Glomerular endothelial cell (primary cell): ENCODE measurements around the gene SNRPA1. TPM values are rescaled to one million over a fixed set of nuclear protein-coding genes. Genes with fewer than 3 reads are reported as not detected.
"Not testable (repeated sequence)": the region's sequence is repeated elsewhere in the genome, so short reads cannot be mapped to it uniquely, and the experiment has no call there.

Experiments used
- DNase-seq: peaks from one replicate; pipeline ENCODE4 v3.0.0-alpha.2; 2011; ENCODE audit warnings: low read depth, low spot score; ENCODE audit errors: extremely low read depth
- total RNA-seq: library from RNA; depleted of rRNA; stranded (reverse); fragments of >200 nt; gene quantifications from 2 replicates; pipeline ENCODE4 v1.2.3, GENCODE V29; 2015

The SNRPA1 gene
- 33.6 and 46.3 TPM in 2 replicates for total RNA-seq

GRCh38 chr15:101294731-101295606 is at the start of gene SNRPA1:
Gene SNRPA1 (minus strand): TSS chr15:101295248. CDS start chr15:101295178, 70 bp downstream.
- no peak for DNase-seq

- no peak for DNase-seq
Measured at GRCh38 chr15:101342056-101342455, 47.0 kb upstream of the SNRPA1 start.

- DNase-seq = no peak
Measured at GRCh38 chr15:101338502-101339057, 43.5 kb upstream of the SNRPA1 start.

- no peak for DNase-seq
Measured at GRCh38 chr15:101337976-101338375, 42.9 kb upstream of the SNRPA1 start.

GRCh38 chr15:101333907-101334789 is 39.1 kb upstream of the SNRPA1 start:
- not testable (repeated sequence) for DNase-seq

- no peak for DNase-seq
Measured at GRCh38 chr15:101332061-101332467, 37.0 kb upstream of the SNRPA1 start.

GRCh38 chr15:101329867-101330380 is 34.9 kb upstream of the SNRPA1 start:
- DNase-seq = no peak

GRCh38 chr15:101329309-101329863 is 34.3 kb upstream of the SNRPA1 start:
- DNase-seq = no peak

GRCh38 chr15:101328001-101328400 is 33.0 kb upstream of the SNRPA1 start:
- no peak for DNase-seq

- DNase-seq = no peak
Measured at GRCh38 chr15:101327147-101327740, 32.2 kb upstream of the SNRPA1 start.

GRCh38 chr15:101326462-101327146 is 31.6 kb upstream of the SNRPA1 start:
- no peak for DNase-seq

- no peak for DNase-seq
Measured at GRCh38 chr15:101326026-101326315, 30.9 kb upstream of the SNRPA1 start.

GRCh38 chr15:101325263-101326025 is 30.4 kb upstream of the SNRPA1 start:
- no peak for DNase-seq

GRCh38 chr15:101324524-101325177 is 29.6 kb upstream of the SNRPA1 start:
- DNase-seq = no peak

GRCh38 chr15:101323793-101324523 is 28.9 kb upstream of the SNRPA1 start:
- DNase-seq = no peak

- no peak for DNase-seq
Measured at GRCh38 chr15:101322854-101323477, 27.9 kb upstream of the SNRPA1 start.

GRCh38 chr15:101322016-101322695 is 27.1 kb upstream of the SNRPA1 start:
- no peak for DNase-seq
